Parathyroid adenoma (tissue), 2 donors: ENCODE results near the gene SYNPO2.

Experiments
- H2AFZ ChIP-seq: fragments of 300-600 bp; sonication (generic); one replicate; pipeline ENCODE4 v1.7.0; 2017; ENCODE audit warnings: antibody characterized with exemption, mild to moderate bottlenecking
- H3K27ac ChIP-seq: fragments of 300-600 bp; sonication (generic); one replicate; pipeline ENCODE4 v1.7.0; 2017
- H3K27me3 ChIP-seq: fragments of 300-600 bp; sonication (generic); one replicate; pipeline ENCODE4 v1.7.0; 2017; ENCODE audit warnings: low read length; ENCODE audit not compliant: control insufficient read depth, insufficient read depth
- H3K36me3 ChIP-seq: fragments of 300-600 bp; sonication (generic); one replicate; pipeline ENCODE4 v1.7.0; 2017; ENCODE audit warnings: low read length; ENCODE audit not compliant: control insufficient read depth, insufficient read depth
- H3K4me1 ChIP-seq: fragments of 300-600 bp; sonication (generic); one replicate; pipeline ENCODE4 v1.7.0; 2017; ENCODE audit warnings: control low read depth
- H3K4me2 ChIP-seq: fragments of 300-600 bp; sonication (generic); one replicate; pipeline ENCODE4 v1.7.0; 2017; ENCODE audit warnings: low read length
- H3K4me3 ChIP-seq: fragments of 300-600 bp; sonication (generic); one replicate; pipeline ENCODE4 v1.7.0; 2017; ENCODE audit warnings: low read depth, low read length
- H3K79me2 ChIP-seq: fragments of 300-600 bp; sonication (generic); one replicate; pipeline ENCODE4 v1.7.0; 2017; ENCODE audit warnings: control low read depth
- H3K9ac ChIP-seq: fragments of 300-600 bp; sonication (generic); one replicate; pipeline ENCODE4 v1.7.0; 2017; ENCODE audit warnings: mild to moderate bottlenecking
- H3K9me3 ChIP-seq: fragments of 300-600 bp; sonication (generic); one replicate; pipeline ENCODE4 v1.7.0; 2017; ENCODE audit warnings: low read length; ENCODE audit not compliant: control insufficient read depth
- CTCF ChIP-seq: fragments of 300-600 bp; sonication (generic); IDR thresholded peaks from one replicate; pipeline ENCODE4 v1.7.0; 2017; ENCODE audit warnings: antibody characterized with exemption, mild to moderate bottlenecking
- donor health status: primary hyperparathyroidism.

Gene SYNPO2

GRCh38 chr4:118905566-118905965 is 16.9 kb downstream of the SYNPO2 start:
- Histone ChIP-seq H3K4me2 (peak overlapping the region; percentile 45), H3K27ac (no peak overlapping the region), H3K9ac (no peak overlapping the region), H3K4me3 (peak overlapping the region; percentile 9), H3K9me3 (no peaks in the 10 kb centered on the region), H3K27me3 (no peaks in the 10 kb centered on the region), H3K79me2 (no peaks in the 10 kb centered on the region), H3K36me3 (no peaks in the 10 kb centered on the region), H3K4me1 (no peaks in the 10 kb centered on the region), H2AFZ (no peak overlapping the region)
- no peak for TF ChIP-seq CTCF

GRCh38 chr4:118909173-118909956 is 20.7 kb downstream of the SYNPO2 start:
- Histone ChIP-seq H3K36me3 (no peaks in the 10 kb centered on the region), H3K4me2 (no peak overlapping the region), H3K27ac (no peak overlapping the region), H3K9me3 (no peaks in the 10 kb centered on the region), H3K79me2 (no peaks in the 10 kb centered on the region), H2AFZ (no peak overlapping the region), H3K27me3 (no peaks in the 10 kb centered on the region), H3K4me3 (no peak overlapping the region), H3K4me1 (no peaks in the 10 kb centered on the region), H3K9ac (no peak overlapping the region)
- no peak for TF ChIP-seq CTCF

GRCh38 chr4:118910221-118910620 is 21.6 kb downstream of the SYNPO2 start:
- Histone ChIP-seq H3K79me2 (no peaks in the 10 kb centered on the region), H2AFZ (no peak overlapping the region), H3K27me3 (no peaks in the 10 kb centered on the region), H3K9ac (no peak overlapping the region), H3K36me3 (no peaks in the 10 kb centered on the region), H3K27ac (no peak overlapping the region), H3K4me3 (no peak overlapping the region), H3K9me3 (no peaks in the 10 kb centered on the region), H3K4me1 (no peaks in the 10 kb centered on the region), H3K4me2 (no peak overlapping the region)
- no peak for TF ChIP-seq CTCF

GRCh38 chr4:118911238-118911703 is 22.6 kb downstream of the SYNPO2 start:
- no peak for TF ChIP-seq CTCF
- Histone ChIP-seq H3K4me3 (no peak overlapping the region), H2AFZ (no peak overlapping the region), H3K9me3 (no peaks in the 10 kb centered on the region), H3K79me2 (no peaks in the 10 kb centered on the region), H3K27me3 (no peaks in the 10 kb centered on the region), H3K9ac (no peak overlapping the region), H3K36me3 (no peaks in the 10 kb centered on the region), H3K4me1 (no peaks in the 10 kb centered on the region), H3K27ac (no peak overlapping the region), H3K4me2 (no peak overlapping the region)

GRCh38 chr4:118915468-118915867 is 26.8 kb downstream of the SYNPO2 start:
- Histone ChIP-seq H3K4me3 (no peak overlapping the region), H3K36me3 (no peaks in the 10 kb centered on the region), H3K9me3 (no peaks in the 10 kb centered on the region), H3K79me2 (no peaks in the 10 kb centered on the region), H3K27me3 (no peaks in the 10 kb centered on the region), H3K9ac (no peak overlapping the region), H3K4me1 (no peaks in the 10 kb centered on the region), H3K27ac (no peak overlapping the region), H3K4me2 (no peak overlapping the region), H2AFZ (no peak overlapping the region)
- TF ChIP-seq CTCF = no peak
